Lower leg skin (tissue), 4 donors: ENCODE results near the gene MYH2. TPM values are rescaled to one million over a fixed set of nuclear protein-coding genes. Genes with fewer than 3 reads are reported as not detected.

Experiments used
- DNase-seq, 2 donors: peaks; one replicate each; pipeline ENCODE4 v3.0.0-alpha.2; 2019; ENCODE audit warnings: low spot score in 2 of 2
- H3K4me3 ChIP-seq: fragments of 200-600 bp; sonication (generic); 2 replicates; pipeline ENCODE4 v1.5.1; 2017; ENCODE audit warnings: mild to moderate bottlenecking, low read depth; ENCODE audit not compliant: poor library complexity, severe bottlenecking
- POLR2A ChIP-seq, 2 donors: fragments of 450-650 bp; IDR thresholded peaks; one replicate each; pipeline ENCODE4 v1.6.1; 2016 to 2017; ENCODE audit warnings: antibody characterized with exemption in 2 of 2, mild to moderate bottlenecking in 1 of 2, moderate library complexity in 1 of 2
- WGBS, 2 donors: methylation state at CpG; one replicate each; pipeline ENCODE4 v1.1.5; 2018; 5-methylcytosine and 5-hydroxymethylcytosine counted together
- intact Hi-C: fragments of 100-400 bp; cut with DNase I; formaldehyde crosslinking; loops from one replicate; pipeline ENCODE4 v1.15.0; 2023; ENCODE audit warnings: low total_unique reads
- total RNA-seq, 4 donors: library from RNA; depleted of rRNA; stranded (reverse); fragments of >200 nt; gene quantifications; one replicate each; pipeline ENCODE4 v1.1.0, GENCODE V29; 2016
- TF ChIP-seq, protein P1 (sequence below), 3 donors: fragments of 450-650 bp; IDR thresholded peaks; one replicate each; pipeline ENCODE4 v1.5.1; 2016; ENCODE audit warnings: antibody characterized with exemption in 3 of 3, mild to moderate bottlenecking in 3 of 3, moderate library complexity in 2 of 3

MYH2 gene
- total RNA-seq, 4 donors from 2014 or later = 0.37 to 1.8 TPM; not detected in 2

DNA sequence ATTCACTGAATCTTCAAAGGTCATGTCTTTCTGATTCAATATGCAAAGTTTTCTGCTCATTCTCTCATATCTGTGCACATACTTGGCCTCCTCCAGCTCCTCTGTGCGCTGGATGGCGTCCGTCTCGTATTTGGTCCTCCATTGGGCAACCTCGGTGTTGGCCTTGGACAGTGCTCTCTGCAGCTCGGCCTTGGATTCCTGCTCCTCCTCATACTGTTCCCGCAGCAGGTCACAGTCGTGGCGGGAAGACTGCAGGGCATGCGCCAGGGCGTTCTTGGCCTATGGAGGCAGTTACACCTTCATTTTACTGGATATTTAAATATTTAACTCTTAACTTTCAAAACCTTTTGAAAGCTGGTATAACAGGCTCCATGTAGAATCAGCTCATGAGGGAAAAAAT is 22.9 kb downstream of the MYH2 start:
- no peak for DNase-seq
- intact Hi-C loops = no loop called here
- no peak overlapping the region for H3K4me3 ChIP-seq
- TF ChIP-seq, protein P1, sequence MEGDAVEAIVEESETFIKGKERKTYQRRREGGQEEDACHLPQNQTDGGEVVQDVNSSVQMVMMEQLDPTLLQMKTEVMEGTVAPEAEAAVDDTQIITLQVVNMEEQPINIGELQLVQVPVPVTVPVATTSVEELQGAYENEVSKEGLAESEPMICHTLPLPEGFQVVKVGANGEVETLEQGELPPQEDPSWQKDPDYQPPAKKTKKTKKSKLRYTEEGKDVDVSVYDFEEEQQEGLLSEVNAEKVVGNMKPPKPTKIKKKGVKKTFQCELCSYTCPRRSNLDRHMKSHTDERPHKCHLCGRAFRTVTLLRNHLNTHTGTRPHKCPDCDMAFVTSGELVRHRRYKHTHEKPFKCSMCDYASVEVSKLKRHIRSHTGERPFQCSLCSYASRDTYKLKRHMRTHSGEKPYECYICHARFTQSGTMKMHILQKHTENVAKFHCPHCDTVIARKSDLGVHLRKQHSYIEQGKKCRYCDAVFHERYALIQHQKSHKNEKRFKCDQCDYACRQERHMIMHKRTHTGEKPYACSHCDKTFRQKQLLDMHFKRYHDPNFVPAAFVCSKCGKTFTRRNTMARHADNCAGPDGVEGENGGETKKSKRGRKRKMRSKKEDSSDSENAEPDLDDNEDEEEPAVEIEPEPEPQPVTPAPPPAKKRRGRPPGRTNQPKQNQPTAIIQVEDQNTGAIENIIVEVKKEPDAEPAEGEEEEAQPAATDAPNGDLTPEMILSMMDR (IDR thresholded peaks at IDR 0.05) = no peak
- no peak for TF ChIP-seq POLR2A (IDR thresholded peaks at IDR 0.05)
- 87 to 91% methylated on average over 11 of the region's 11 CpGs for WGBS, 2 donors

DNA sequence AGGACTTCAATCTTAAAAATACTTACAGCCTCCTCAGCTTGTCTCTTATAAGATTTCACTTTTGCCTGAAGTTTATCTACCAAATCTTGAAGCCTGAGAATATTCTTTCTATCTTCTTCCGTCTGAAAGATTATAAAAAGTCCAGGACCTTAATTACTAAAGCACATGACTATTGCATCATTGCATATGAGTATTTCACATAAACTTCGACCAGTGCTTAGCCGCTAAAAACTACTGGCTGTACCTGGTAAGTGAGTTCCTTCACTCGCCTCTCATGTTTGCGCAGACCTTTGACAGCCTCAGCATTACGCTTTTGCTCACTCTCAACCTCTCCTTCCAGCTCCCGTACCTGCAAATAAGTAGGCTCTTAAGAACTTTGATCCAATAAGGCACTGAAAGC is 26.4 kb downstream of the MYH2 start:
- DNase-seq = no peak
- intact Hi-C loops = no loop called here
- TF ChIP-seq POLR2A (IDR thresholded peaks at IDR 0.05) = no peak
- TF ChIP-seq, protein P1 (IDR thresholded peaks at IDR 0.05) = no peak
- 91 to 92% methylated on average over 7 of the region's 7 CpGs for WGBS, 2 donors
- no peak overlapping the region for H3K4me3 ChIP-seq

DNA sequence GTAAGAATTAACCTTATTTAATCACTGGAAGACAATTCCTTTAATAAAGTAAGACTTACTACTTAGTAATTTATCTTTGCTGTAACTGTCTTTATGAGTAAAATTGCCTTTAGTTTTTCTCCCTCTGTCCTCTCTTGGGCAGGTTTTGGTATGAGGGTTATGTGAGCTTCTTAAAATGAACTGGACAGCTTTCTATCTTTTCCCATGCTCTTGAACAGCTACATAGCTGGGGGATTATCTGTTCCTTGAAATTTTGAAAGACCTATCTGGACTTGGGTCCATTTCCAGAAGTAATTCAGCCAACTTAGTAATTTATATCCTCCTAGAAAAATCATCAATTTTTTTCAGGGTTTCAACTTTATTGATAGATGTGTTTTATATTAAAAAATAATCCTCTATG is 27.5 kb downstream of the MYH2 start:
- no peak for TF ChIP-seq POLR2A (IDR thresholded peaks at IDR 0.05)
- TF ChIP-seq, protein P1 (IDR thresholded peaks at IDR 0.05) = no peak
- no peak overlapping the region for H3K4me3 ChIP-seq
- intact Hi-C loops = no loop called here
- no peak for DNase-seq

DNA sequence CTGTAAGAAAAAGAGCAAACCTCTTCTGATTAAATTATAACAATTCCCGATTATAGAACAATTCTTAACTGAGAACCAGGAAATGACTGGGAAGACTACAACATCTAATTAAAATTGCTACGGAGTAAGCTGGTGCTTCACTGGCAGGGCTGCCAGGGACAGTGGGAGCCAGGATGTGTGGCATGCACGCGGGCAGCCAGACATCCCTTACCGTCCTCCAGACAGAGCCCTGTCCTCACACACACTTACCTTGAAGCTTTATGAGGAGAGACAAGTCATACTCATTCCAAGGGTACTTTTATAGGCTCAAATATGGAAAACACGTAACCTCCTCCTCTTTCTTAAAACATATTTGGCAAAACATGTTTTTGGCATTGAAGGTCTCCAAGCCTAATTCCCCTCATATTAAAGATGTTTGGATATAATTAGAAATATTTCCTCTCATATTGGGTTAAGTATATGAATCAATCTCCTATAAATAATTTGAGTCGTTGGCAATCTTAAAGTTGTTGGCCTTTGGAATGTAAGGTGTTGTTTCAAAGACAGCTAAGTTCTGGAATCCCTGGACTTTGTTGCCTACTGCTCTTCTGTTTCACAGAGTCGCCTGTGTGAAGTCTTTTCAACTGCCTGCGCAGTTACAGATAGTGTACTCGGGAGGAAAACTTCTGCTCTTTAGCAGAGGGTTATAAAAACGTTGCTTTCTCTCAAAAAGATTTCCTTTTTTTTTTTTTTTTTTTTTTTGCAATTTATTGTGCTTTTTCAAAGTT is 31.0 kb downstream of the MYH2 start, which contains the start of gene MYH1:
MYH1 (minus strand) TSS at position 272 of the 767 bp plus-strand sequence. CDS start 1,900 bp downstream, outside the sequence.
- DNase-seq = no peak
- intact Hi-C loops = no loop called here
- no peak for TF ChIP-seq POLR2A (IDR thresholded peaks at IDR 0.05)
- TF ChIP-seq, protein P1 (IDR thresholded peaks at IDR 0.05) = no peak
- H3K4me3 ChIP-seq = no peak within 1 kb of the TSS
- WGBS, 2 donors = 70% methylated on average over 11 of the region's 11 CpGs

DNA sequence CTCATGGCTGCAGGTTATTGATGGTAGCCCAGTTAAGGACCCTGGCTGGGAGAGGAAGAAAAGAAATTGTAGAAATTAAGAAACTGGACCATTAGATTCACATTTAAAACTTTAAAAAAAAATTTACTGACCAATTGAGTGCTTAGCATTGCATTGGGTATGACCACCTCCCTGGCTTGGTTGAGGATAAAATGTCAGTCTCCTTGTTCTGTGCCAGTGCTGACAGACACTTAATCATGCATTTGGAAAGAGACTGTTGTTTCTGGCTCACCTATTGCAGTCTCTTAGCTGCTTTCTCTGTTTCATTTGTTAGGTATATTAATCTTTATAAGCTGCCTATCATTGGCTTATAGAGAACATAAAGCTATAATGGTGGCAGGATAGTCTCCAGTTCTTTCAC is 32.8 kb downstream of the MYH2 start:
- TF ChIP-seq POLR2A (IDR thresholded peaks at IDR 0.05) = no peak
- TF ChIP-seq, protein P1 (IDR thresholded peaks at IDR 0.05) = no peak
- H3K4me3 ChIP-seq = no peak overlapping the region
- intact Hi-C loops = no loop called here
- DNase-seq = no peak

DNA sequence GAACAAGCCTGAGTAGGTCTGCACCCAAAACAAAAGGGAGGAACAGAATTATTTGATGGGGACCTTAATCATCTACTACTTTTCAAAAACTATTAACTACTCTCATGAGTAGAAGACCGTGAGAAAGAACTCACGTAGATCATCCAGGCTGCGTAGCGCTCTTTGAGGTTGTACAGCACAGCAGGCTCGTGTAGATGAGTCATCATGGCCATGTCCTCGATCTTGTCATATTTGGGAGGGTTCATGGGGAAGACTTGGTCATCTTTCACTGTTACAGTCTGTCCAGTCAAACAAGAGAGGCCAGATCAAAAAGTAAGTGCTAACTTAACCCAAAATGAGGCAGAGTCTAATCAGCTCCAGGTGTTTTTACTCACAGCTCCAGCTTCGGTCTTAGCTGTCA is 33.4 kb downstream of the MYH2 start:
- TF ChIP-seq, protein P1 (IDR thresholded peaks at IDR 0.05) = no peak
- no peak for TF ChIP-seq POLR2A (IDR thresholded peaks at IDR 0.05)

More for the DNA sequence above, 33.4 kb downstream of the MYH2 start:
- WGBS, 2 donors = 85 to 87% methylated on average over 7 of the region's 7 CpGs
- no peak overlapping the region for H3K4me3 ChIP-seq
- DNase-seq = no peak
- intact Hi-C loops = no loop called here
